Muscle of arm (tissue), 12 donors: ENCODE results near the gene EPS8. TPM values are rescaled to one million over a fixed set of nuclear protein-coding genes. Genes with fewer than 3 reads are reported as not detected.
"Not testable (repeated sequence)": the region's sequence is repeated elsewhere in the genome, so short reads cannot be mapped to it uniquely, and the experiment has no call there.

ENCODE experiments used
- DNase-seq: peaks from one replicate; pipeline ENCODE4 v3.0.0-alpha.2; 2013
- polyA plus RNA-seq, 12 donors: library from polyadenylated mRNA; unstranded; fragments of 120-200 nt; gene quantifications; one replicate each; pipeline ENCODE4 v1.2.1, GENCODE V29; 2013; ENCODE audit not compliant: insufficient read length in 12 of 12

The EPS8 gene
- polyA plus RNA-seq, 12 donors, result 29.9 to 60.6 (median 43.8) TPM; not detected in 1

- DNase-seq, result no peak
These were observed 138.6 kb downstream of the EPS8 start for GRCh38 chr12:15650399-15651128.

GRCh38 chr12:15649347-15649746, 139.8 kb downstream of the EPS8 start:
- DNase-seq, result no peak

- no peak for DNase-seq
These were observed 140.6 kb downstream of the EPS8 start for GRCh38 chr12:15648558-15648957.

- DNase-seq, result no peak
These were observed 142.6 kb downstream of the EPS8 start for GRCh38 chr12:15646581-15646980.

GRCh38 chr12:15644700-15645099, 144.5 kb downstream of the EPS8 start:
- no peak for DNase-seq

- no peak for DNase-seq
These were observed 151.0 kb downstream of the EPS8 start for GRCh38 chr12:15638231-15638630.

- no peak for DNase-seq
These were observed 152.9 kb downstream of the EPS8 start for GRCh38 chr12:15636060-15636890.

GRCh38 chr12:15634010-15634683, 155.0 kb downstream of the EPS8 start:
- DNase-seq, result no peak

- no peak for DNase-seq
These were observed 156.0 kb downstream of the EPS8 start for GRCh38 chr12:15633201-15633600.

- DNase-seq, result no peak
These were observed 156.5 kb downstream of the EPS8 start for GRCh38 chr12:15632708-15633107.

- DNase-seq, result no peak
These were observed 158.0 kb downstream of the EPS8 start for GRCh38 chr12:15631007-15631715.

GRCh38 chr12:15629761-15630160, 159.4 kb downstream of the EPS8 start:
- no peak for DNase-seq

GRCh38 chr12:15629108-15629507, 160.1 kb downstream of the EPS8 start:
- peak; percentile 48 for DNase-seq

GRCh38 chr12:15627995-15628945, 160.9 kb downstream of the EPS8 start:
- no peak for DNase-seq

- no peak for DNase-seq
These were observed 164.1 kb downstream of the EPS8 start for GRCh38 chr12:15625075-15625474.

GRCh38 chr12:15620741-15621539, 168.2 kb downstream of the EPS8 start:
- no peak for DNase-seq

- not testable (repeated sequence) for DNase-seq
These were observed 172.7 kb downstream of the EPS8 start for GRCh38 chr12:15616495-15616894.

GRCh38 chr12:15613981-15614380, 175.2 kb downstream of the EPS8 start:
- DNase-seq, result no peak

GRCh38 chr12:15608941-15609340, 180.2 kb downstream of the EPS8 start:
- no peak for DNase-seq

GRCh38 chr12:15608406-15608805, 180.8 kb downstream of the EPS8 start:
- no peak for DNase-seq
